Suprapubic skin (tissue), 4 donors: ENCODE data around the gene SHLD1.

ENCODE experiments used
- EP300 ChIP-seq: sonication (generic); formaldehyde crosslinking; IDR thresholded peaks from one replicate; pipeline ENCODE4 v1.6.1; 2017; ENCODE audit warnings: antibody characterized with exemption
- POLR2A ChIP-seq, 2 donors: fragments of 450-650 bp; IDR thresholded peaks; one replicate each; pipeline ENCODE4 v1.6.1; 2017; ENCODE audit warnings: antibody characterized with exemption in 2 of 2, mild to moderate bottlenecking in 2 of 2, moderate library complexity in 2 of 2
- POLR2AphosphoS5 ChIP-seq, 3 donors: sonication (generic); formaldehyde crosslinking; IDR thresholded peaks; one replicate each; pipeline ENCODE4 v1.6.1; 2017; ENCODE audit warnings: antibody characterized with exemption in 3 of 3
- TF ChIP-seq, protein P1 (sequence below), 2 donors: fragments of 200-600 bp in 1 of 2; fragments of 450-650 bp in 1 of 2; sonication (generic) in 1 of 2; IDR thresholded peaks; one replicate each; pipeline ENCODE4 v1.5.1; 2016 to 2019; ENCODE audit warnings: antibody characterized with exemption in 2 of 2, mild to moderate bottlenecking in 1 of 2, moderate library complexity in 1 of 2

DNA sequence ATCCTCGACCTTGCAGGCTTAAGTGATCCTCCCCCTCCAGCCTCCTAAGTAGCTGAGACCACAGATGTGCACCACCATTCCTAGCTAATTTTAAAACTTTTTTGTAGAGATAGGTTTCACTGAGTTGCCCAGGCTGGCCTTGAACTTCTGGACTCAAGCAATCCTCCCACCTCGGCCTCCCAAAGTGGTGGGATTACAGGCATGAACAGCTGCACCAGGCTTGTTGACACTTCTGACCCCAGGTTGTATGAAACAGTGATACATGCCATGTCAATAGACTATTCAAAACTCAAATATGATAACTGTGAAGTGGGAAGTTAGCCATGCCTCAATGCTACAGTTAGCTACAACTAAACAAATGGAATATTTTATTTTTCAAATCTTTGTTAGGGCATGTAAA is 20.1 kb upstream of the SHLD1 start:
- TF ChIP-seq EP300 (no peak), POLR2A (IDR thresholded peaks at IDR 0.05) (no peak), POLR2AphosphoS5 (IDR thresholded peaks at IDR 0.05) (no peak)
- TF ChIP-seq, protein P1, sequence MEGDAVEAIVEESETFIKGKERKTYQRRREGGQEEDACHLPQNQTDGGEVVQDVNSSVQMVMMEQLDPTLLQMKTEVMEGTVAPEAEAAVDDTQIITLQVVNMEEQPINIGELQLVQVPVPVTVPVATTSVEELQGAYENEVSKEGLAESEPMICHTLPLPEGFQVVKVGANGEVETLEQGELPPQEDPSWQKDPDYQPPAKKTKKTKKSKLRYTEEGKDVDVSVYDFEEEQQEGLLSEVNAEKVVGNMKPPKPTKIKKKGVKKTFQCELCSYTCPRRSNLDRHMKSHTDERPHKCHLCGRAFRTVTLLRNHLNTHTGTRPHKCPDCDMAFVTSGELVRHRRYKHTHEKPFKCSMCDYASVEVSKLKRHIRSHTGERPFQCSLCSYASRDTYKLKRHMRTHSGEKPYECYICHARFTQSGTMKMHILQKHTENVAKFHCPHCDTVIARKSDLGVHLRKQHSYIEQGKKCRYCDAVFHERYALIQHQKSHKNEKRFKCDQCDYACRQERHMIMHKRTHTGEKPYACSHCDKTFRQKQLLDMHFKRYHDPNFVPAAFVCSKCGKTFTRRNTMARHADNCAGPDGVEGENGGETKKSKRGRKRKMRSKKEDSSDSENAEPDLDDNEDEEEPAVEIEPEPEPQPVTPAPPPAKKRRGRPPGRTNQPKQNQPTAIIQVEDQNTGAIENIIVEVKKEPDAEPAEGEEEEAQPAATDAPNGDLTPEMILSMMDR (IDR thresholded peaks at IDR 0.05): no peak
